ENCODE measurements around the gene NAA16.
A peak's percentile ranks its signal among the peaks of the same experiment; 100 is the strongest.
"Not testable (repeated sequence)": the region's sequence is repeated elsewhere in the genome, so short reads cannot be mapped to it uniquely, and the experiment has no call there.

Gene NAA16

DNA sequence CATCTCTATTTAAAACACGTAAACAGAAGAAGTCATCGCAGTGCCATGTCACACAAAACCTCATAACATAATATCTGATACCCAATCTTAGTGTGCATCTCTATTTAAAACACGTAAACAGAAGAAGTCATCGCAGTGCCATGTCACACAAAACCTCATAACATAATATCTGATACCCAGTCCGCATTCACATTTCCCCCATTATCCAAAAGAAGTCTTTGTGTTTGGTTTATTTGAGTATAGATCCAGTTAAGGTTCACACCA is 45.2 kb downstream of the NAA16 start:
- POLR2A ChIA-PET; H3K27me3 ChIP-seq (replicated peaks in 2 of 5; ENCODE audit: control insufficient read depth in 4 of 5, insufficient read depth in 5 of 5, low read length in 4 of 5); H3K9me3 ChIP-seq (ENCODE audit: control extremely low read depth in 1 of 5, control insufficient read depth in 4 of 5, insufficient read depth in 2 of 5, low read depth in 1 of 5, low read length in 4 of 5); DNase-seq: not testable (repeated sequence)
- peaks cover 9 to 16% (median 14%) of the 10 kb centered on the region in 4 experiments for H3K4me1 ChIP-seq (ENCODE audit: control extremely low read depth in 1 of 4, control insufficient read depth in 4 of 4, insufficient read depth in 4 of 4, low read length in 3 of 4)
- H3K4me3 ChIP-seq (ENCODE audit: control insufficient read depth in 1 of 7, extremely low read depth in 1 of 7, insufficient read depth in 4 of 7, low read depth in 2 of 7, low read length in 6 of 7): peak overlapping the region in 1 of 7 experiments; percentile 42
- peak overlapping the region in 1 of 2 experiments; percentile 62 for H3K27ac ChIP-seq (ENCODE audit: insufficient read depth in 1 of 2, low read depth in 1 of 2, low read length in 2 of 2, poor library complexity in 1 of 2, severe bottlenecking in 2 of 2)
- peaks cover 0 to 37% (median 15%) of the 10 kb centered on the region in 4 experiments for H3K36me3 ChIP-seq (ENCODE audit: control insufficient read depth in 4 of 4, insufficient read depth in 4 of 4, low read length in 3 of 4)
- no CpG with 5 or more reads among the region's 5 CpGs for WGBS (ENCODE audit: insufficient coverage)
- CTCF ChIA-PET: interaction anchor here (1.1 kb wide), 1 partner anchor 8 kb away, joined by 3 read pairs; no protein-coding TSS in a partner anchor

- CTCF ChIA-PET: no interaction called here
- peak in 2 of 3 donors; percentile 46 to 54 for DNase-seq
Measured at GRCh38 chr13:41356786-41357185, 45.7 kb downstream of the NAA16 start.

GRCh38 chr13:41361491-41361890 is 50.4 kb downstream of the NAA16 start:
- Histone ChIP-seq H3K36me3 (ENCODE audit: control insufficient read depth in 4 of 4, insufficient read depth in 4 of 4, low read length in 3 of 4) (peaks cover 13 to 69% (median 36%) of the 10 kb centered on the region in 4 experiments), H3K4me3 (ENCODE audit: control insufficient read depth in 1 of 7, extremely low read depth in 1 of 7, insufficient read depth in 4 of 7, low read depth in 2 of 7, low read length in 6 of 7) (no peak overlapping the region), H3K27me3 (replicated peaks in 2 of 5; ENCODE audit: control insufficient read depth in 4 of 5, insufficient read depth in 5 of 5, low read length in 4 of 5) (no peaks in the 10 kb centered on the region), H3K9me3 (ENCODE audit: control extremely low read depth in 1 of 5, control insufficient read depth in 4 of 5, insufficient read depth in 2 of 5, low read depth in 1 of 5, low read length in 4 of 5) (no peaks in the 10 kb centered on the region), H3K4me1 (ENCODE audit: control extremely low read depth in 1 of 4, control insufficient read depth in 4 of 4, insufficient read depth in 4 of 4, low read length in 3 of 4) (peaks cover 6 to 7% (median 7%) of the 10 kb centered on the region in 4 experiments), H3K27ac (ENCODE audit: insufficient read depth in 1 of 2, low read depth in 1 of 2, low read length in 2 of 2, poor library complexity in 1 of 2, severe bottlenecking in 2 of 2) (no peak overlapping the region)
- 58% methylated on average over 3 of the region's 5 CpGs for WGBS (ENCODE audit: insufficient coverage)
- ChIA-PET POLR2A (no interaction called here), CTCF (no interaction called here)
- DNase-seq: no peak

More at GRCh38 chr13:41356786-41357185, 45.7 kb downstream of the NAA16 start:
- Histone ChIP-seq H3K4me3 (ENCODE audit: control insufficient read depth in 1 of 7, extremely low read depth in 1 of 7, insufficient read depth in 4 of 7, low read depth in 2 of 7, low read length in 6 of 7) (peak overlapping the region in 1 of 7 experiments; percentile 42), H3K27me3 (replicated peaks in 2 of 5; ENCODE audit: control insufficient read depth in 4 of 5, insufficient read depth in 5 of 5, low read length in 4 of 5) (no peaks in the 10 kb centered on the region), H3K27ac (ENCODE audit: insufficient read depth in 1 of 2, low read depth in 1 of 2, low read length in 2 of 2, poor library complexity in 1 of 2, severe bottlenecking in 2 of 2) (peak overlapping the region; percentile 8 to 62), H3K36me3 (ENCODE audit: control insufficient read depth in 4 of 4, insufficient read depth in 4 of 4, low read length in 3 of 4) (peaks cover 0 to 41% (median 18%) of the 10 kb centered on the region in 4 experiments), H3K9me3 (ENCODE audit: control extremely low read depth in 1 of 5, control insufficient read depth in 4 of 5, insufficient read depth in 2 of 5, low read depth in 1 of 5, low read length in 4 of 5) (no peaks in the 10 kb centered on the region), H3K4me1 (ENCODE audit: control extremely low read depth in 1 of 4, control insufficient read depth in 4 of 4, insufficient read depth in 4 of 4, low read length in 3 of 4) (peaks cover 9 to 16% (median 14%) of the 10 kb centered on the region in 4 experiments)
- WGBS (ENCODE audit: insufficient coverage): 47% methylated on average over 5 of the region's 6 CpGs
- POLR2A ChIA-PET: no interaction called here

- peaks cover 24 to 74% (median 48%) of the 10 kb centered on the region in 4 experiments for H3K36me3 ChIP-seq (ENCODE audit: control insufficient read depth in 4 of 4, insufficient read depth in 4 of 4, low read length in 3 of 4)
- H3K4me3 ChIP-seq (ENCODE audit: control insufficient read depth in 1 of 7, extremely low read depth in 1 of 7, insufficient read depth in 4 of 7, low read depth in 2 of 7, low read length in 6 of 7): no peak overlapping the region
- ChIA-PET POLR2A (no interaction called here), CTCF (interaction anchor here (1.0 to 1.2 kb wide), 2 partner anchors 8 to 21 kb away, joined by 3 read pairs; no protein-coding TSS in a partner anchor)
- WGBS (ENCODE audit: insufficient coverage): 100% methylated on average over 2 of the region's 2 CpGs
- no peak for DNase-seq
- H3K27me3 ChIP-seq (replicated peaks in 2 of 5; ENCODE audit: control insufficient read depth in 4 of 5, insufficient read depth in 5 of 5, low read length in 4 of 5): no peaks in the 10 kb centered on the region
- no peaks in the 10 kb centered on the region for H3K4me1 ChIP-seq (ENCODE audit: control extremely low read depth in 1 of 4, control insufficient read depth in 4 of 4, insufficient read depth in 4 of 4, low read length in 3 of 4)
- peaks cover 0 to 2% (median 0%) of the 10 kb centered on the region in 5 experiments for H3K9me3 ChIP-seq (ENCODE audit: control extremely low read depth in 1 of 5, control insufficient read depth in 4 of 5, insufficient read depth in 2 of 5, low read depth in 1 of 5, low read length in 4 of 5)
- H3K27ac ChIP-seq (ENCODE audit: insufficient read depth in 1 of 2, low read depth in 1 of 2, low read length in 2 of 2, poor library complexity in 1 of 2, severe bottlenecking in 2 of 2): no peak overlapping the region
Measured at GRCh38 chr13:41364043-41364442, 53.0 kb downstream of the NAA16 start.

DNA sequence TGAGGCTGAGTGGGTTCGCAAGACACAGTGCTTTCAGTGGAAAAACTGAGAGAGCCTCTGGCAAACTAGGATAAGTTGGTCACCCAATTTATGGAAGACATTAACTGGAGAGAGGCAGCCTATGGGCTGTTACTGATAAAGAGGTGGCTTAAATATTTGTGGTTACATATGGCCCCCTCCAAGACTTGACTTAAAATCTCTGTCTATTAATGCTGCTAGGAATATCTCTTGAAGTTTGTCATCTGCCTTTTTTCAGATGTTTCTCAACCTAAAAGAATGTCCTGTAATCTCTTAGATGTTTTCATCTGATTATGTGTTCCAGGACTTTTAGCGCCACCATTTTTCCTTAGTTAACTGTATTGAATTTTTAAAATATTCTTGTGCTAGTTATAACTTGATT is 54.6 kb downstream of the NAA16 start:
- 100% methylated on average over 1 of the region's 2 CpGs for WGBS (ENCODE audit: insufficient coverage)
- H3K27me3 ChIP-seq (replicated peaks in 2 of 5; ENCODE audit: control insufficient read depth in 4 of 5, insufficient read depth in 5 of 5, low read length in 4 of 5): no peaks in the 10 kb centered on the region
- no peaks in the 10 kb centered on the region for H3K4me1 ChIP-seq (ENCODE audit: control extremely low read depth in 1 of 4, control insufficient read depth in 4 of 4, insufficient read depth in 4 of 4, low read length in 3 of 4)
- H3K4me3 ChIP-seq (ENCODE audit: control insufficient read depth in 1 of 7, extremely low read depth in 1 of 7, insufficient read depth in 4 of 7, low read depth in 2 of 7, low read length in 6 of 7): no peak overlapping the region
- DNase-seq: no peak
- H3K9me3 ChIP-seq (ENCODE audit: control extremely low read depth in 1 of 5, control insufficient read depth in 4 of 5, insufficient read depth in 2 of 5, low read depth in 1 of 5, low read length in 4 of 5): peaks cover 0 to 6% (median 4%) of the 10 kb centered on the region in 5 experiments
- POLR2A ChIA-PET: no interaction called here
- H3K27ac ChIP-seq (ENCODE audit: insufficient read depth in 1 of 2, low read depth in 1 of 2, low read length in 2 of 2, poor library complexity in 1 of 2, severe bottlenecking in 2 of 2): no peak overlapping the region
- peaks cover 35 to 77% (median 56%) of the 10 kb centered on the region in 4 experiments for H3K36me3 ChIP-seq (ENCODE audit: control insufficient read depth in 4 of 4, insufficient read depth in 4 of 4, low read length in 3 of 4)
- CTCF ChIA-PET: no interaction called here

GRCh38 chr13:41370736-41371135 is 59.7 kb downstream of the NAA16 start:
- no peak for DNase-seq
- no peak overlapping the region for H3K4me3 ChIP-seq (ENCODE audit: control insufficient read depth in 1 of 7, extremely low read depth in 1 of 7, insufficient read depth in 4 of 7, low read depth in 2 of 7, low read length in 6 of 7)
- ChIA-PET CTCF (interaction anchor here (0.7 kb wide), 1 partner anchor 9 kb away, joined by 3 read pairs; no protein-coding TSS in a partner anchor), POLR2A (no interaction called here)
- no peaks in the 10 kb centered on the region for H3K27me3 ChIP-seq (replicated peaks in 2 of 5; ENCODE audit: control insufficient read depth in 4 of 5, insufficient read depth in 5 of 5, low read length in 4 of 5)
- peaks cover 31 to 77% (median 53%) of the 10 kb centered on the region in 4 experiments for H3K36me3 ChIP-seq (ENCODE audit: control insufficient read depth in 4 of 4, insufficient read depth in 4 of 4, low read length in 3 of 4)
- peaks cover 0 to 6% (median 4%) of the 10 kb centered on the region in 5 experiments for H3K9me3 ChIP-seq (ENCODE audit: control extremely low read depth in 1 of 5, control insufficient read depth in 4 of 5, insufficient read depth in 2 of 5, low read depth in 1 of 5, low read length in 4 of 5)
- no peaks in the 10 kb centered on the region for H3K4me1 ChIP-seq (ENCODE audit: control extremely low read depth in 1 of 4, control insufficient read depth in 4 of 4, insufficient read depth in 4 of 4, low read length in 3 of 4)
- 90% methylated on average over 2 of the region's 2 CpGs for WGBS (ENCODE audit: insufficient coverage)
- no peak overlapping the region for H3K27ac ChIP-seq (ENCODE audit: insufficient read depth in 1 of 2, low read depth in 1 of 2, low read length in 2 of 2, poor library complexity in 1 of 2, severe bottlenecking in 2 of 2)

GRCh38 chr13:41377446-41377845 is 66.4 kb downstream of the NAA16 start:
- no peaks in the 10 kb centered on the region for H3K27me3 ChIP-seq (replicated peaks in 2 of 5; ENCODE audit: control insufficient read depth in 4 of 5, insufficient read depth in 5 of 5, low read length in 4 of 5)
- ChIA-PET CTCF (no interaction called here), POLR2A (no interaction called here)
- DNase-seq: no peak
- no peaks in the 10 kb centered on the region for H3K9me3 ChIP-seq (ENCODE audit: control extremely low read depth in 1 of 5, control insufficient read depth in 4 of 5, insufficient read depth in 2 of 5, low read depth in 1 of 5, low read length in 4 of 5)
- peaks cover 6 to 29% (median 16%) of the 10 kb centered on the region in 4 experiments for H3K36me3 ChIP-seq (ENCODE audit: control insufficient read depth in 4 of 4, insufficient read depth in 4 of 4, low read length in 3 of 4)
- no peak overlapping the region for H3K27ac ChIP-seq (ENCODE audit: insufficient read depth in 1 of 2, low read depth in 1 of 2, low read length in 2 of 2, poor library complexity in 1 of 2, severe bottlenecking in 2 of 2)
- H3K4me3 ChIP-seq (ENCODE audit: control insufficient read depth in 1 of 7, extremely low read depth in 1 of 7, insufficient read depth in 4 of 7, low read depth in 2 of 7, low read length in 6 of 7): no peak overlapping the region
- WGBS (ENCODE audit: insufficient coverage): 100% methylated on average over 2 of the region's 5 CpGs
- H3K4me1 ChIP-seq (ENCODE audit: control extremely low read depth in 1 of 4, control insufficient read depth in 4 of 4, insufficient read depth in 4 of 4, low read length in 3 of 4): no peaks in the 10 kb centered on the region

Measured in common myeloid progenitor, CD34-positive (primary cell).